ENCODE results near the gene CLCA2.

Gene CLCA2

GRCh38 chr1:86499987-86500593 lies 76.1 kb downstream of the CLCA2 start:
- TF ChIP-seq, protein P1, sequence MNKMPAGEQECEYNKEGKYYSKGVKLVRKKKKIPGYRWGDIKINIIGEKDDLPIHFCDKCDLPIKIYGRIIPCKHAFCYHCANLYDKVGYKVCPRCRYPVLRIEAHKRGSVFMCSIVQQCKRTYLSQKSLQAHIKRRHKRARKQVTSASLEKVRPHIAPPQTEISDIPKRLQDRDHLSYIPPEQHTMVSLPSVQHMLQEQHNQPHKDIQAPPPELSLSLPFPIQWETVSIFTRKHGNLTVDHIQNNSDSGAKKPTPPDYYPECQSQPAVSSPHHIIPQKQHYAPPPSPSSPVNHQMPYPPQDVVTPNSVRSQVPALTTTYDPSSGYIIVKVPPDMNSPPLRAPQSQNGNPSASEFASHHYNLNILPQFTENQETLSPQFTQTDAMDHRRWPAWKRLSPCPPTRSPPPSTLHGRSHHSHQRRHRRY (tag by site-specific recombination; IDR thresholded peaks at IDR 0.05) = no peak
- TF ChIP-seq KLF8 (tag by site-specific recombination; IDR thresholded peaks at IDR 0.05) (peak; percentile 33; the same call in 1 of the 2 replicates), ZNF610 (tag by site-specific recombination; IDR thresholded peaks at IDR 0.05; ENCODE audit: borderline replicate concordance) (no peak), OSR2 (tag by site-specific recombination; IDR thresholded peaks at IDR 0.05) (no peak), ZBTB11 (tag by site-specific recombination; conservative IDR thresholded peaks at IDR 0.05; ENCODE audit: low read depth) (no peak), ZNF214 (tag by site-specific recombination; IDR thresholded peaks at IDR 0.05; ENCODE audit: borderline replicate concordance) (no peak), ZNF624 (tag by site-specific recombination; IDR thresholded peaks at IDR 0.05) (no peak), ZNF19 (tag by site-specific recombination; IDR thresholded peaks at IDR 0.05; ENCODE audit: low read depth) (no peak), ZNF596 (tag by site-specific recombination; IDR thresholded peaks at IDR 0.05) (no peak), ZNF660 (tag by site-specific recombination; IDR thresholded peaks at IDR 0.05) (peak; percentile 86), ZNF266 (tag by site-specific recombination; IDR thresholded peaks at IDR 0.05; ENCODE audit: low read depth) (no peak), ZNF654 (tag by site-specific recombination; IDR thresholded peaks at IDR 0.05; ENCODE audit: low read depth) (peak; percentile 41), KLF16 (tag by site-specific recombination; IDR thresholded peaks at IDR 0.05) (no peak), ZNF549 (tag by site-specific recombination; IDR thresholded peaks at IDR 0.05) (no peak), ZNF776 (tag by site-specific recombination; IDR thresholded peaks at IDR 0.05; ENCODE audit: borderline replicate concordance) (no peak), ZNF621 (tag by site-specific recombination; IDR thresholded peaks at IDR 0.05) (no peak), SETDB1 (IDR thresholded peaks at IDR 0.05; ENCODE audit: insufficient read length, low read length) (peak; percentile 36)
- no peaks in the 10 kb centered on the region for H3K9me3 ChIP-seq (ENCODE audit: control insufficient read depth, insufficient read depth, low read depth, low read length)
- H3K4me1 ChIP-seq (ENCODE audit: control insufficient read depth, insufficient read depth, low read length) = no peaks in the 10 kb centered on the region
- H3K36me3 ChIP-seq (ENCODE audit: control insufficient read depth in 2 of 2, insufficient read depth in 1 of 2, low read length in 2 of 2) = no peaks in the 10 kb centered on the region
- no peak overlapping the region for H3K27ac ChIP-seq (ENCODE audit: extremely low read depth, low read depth, low read length)
- CTCF ChIA-PET = interaction anchor here (0.6 to 3.9 kb wide), 55 partner anchors 8 to 879 kb away, joined by 3 to 35 read pairs (median 4); partner anchors contain the start of genes CLCA2, ODF2L and SH3GLB1
- POLR2A ChIA-PET = no interaction called here
- no peak overlapping the region for H3K4me3 ChIP-seq (ENCODE audit: low read depth, low read length)

GRCh38 chr1:86500714-86501113 lies 76.7 kb downstream of the CLCA2 start:
- H3K4me1 ChIP-seq (ENCODE audit: control insufficient read depth, insufficient read depth, low read length) = no peaks in the 10 kb centered on the region
- TF ChIP-seq ZNF791 (tag by site-specific recombination; IDR thresholded peaks at IDR 0.05) (no peak), ZNF133 (tag by site-specific recombination; IDR thresholded peaks at IDR 0.05) (no peak)
- H3K9me3 ChIP-seq (ENCODE audit: control insufficient read depth, insufficient read depth, low read depth, low read length) = no peaks in the 10 kb centered on the region
- ChIA-PET POLR2A (no interaction called here), CTCF (interaction anchor here (0.6 to 3.9 kb wide), 48 partner anchors 9 to 880 kb away, joined by 3 to 35 read pairs (median 4); partner anchors contain the start of genes CLCA2, ODF2L and SH3GLB1)
- no peaks in the 10 kb centered on the region for H3K36me3 ChIP-seq (ENCODE audit: control insufficient read depth in 2 of 2, insufficient read depth in 1 of 2, low read length in 2 of 2)
- H3K27ac ChIP-seq (ENCODE audit: extremely low read depth, low read depth, low read length) = no peak overlapping the region
- no peak overlapping the region for H3K4me3 ChIP-seq (ENCODE audit: low read depth, low read length)
